IPS-18c (cell line): ENCODE measurements around the gene HSPB7.

Experiments
- H3K4me3 ChIP-seq: 2 replicates; pipeline ENCODE4 v1.7.0; 2013; ENCODE audit warnings: low read depth, mild to moderate bottlenecking, low read length, moderate library complexity; ENCODE audit not compliant: insufficient read depth
- H3K9me3 ChIP-seq: one replicate; pipeline ENCODE4 v1.6.1; 2013; ENCODE audit warnings: mild to moderate bottlenecking, low read length, moderate library complexity; ENCODE audit not compliant: control insufficient read depth, insufficient read depth

HSPB7 gene

DNA sequence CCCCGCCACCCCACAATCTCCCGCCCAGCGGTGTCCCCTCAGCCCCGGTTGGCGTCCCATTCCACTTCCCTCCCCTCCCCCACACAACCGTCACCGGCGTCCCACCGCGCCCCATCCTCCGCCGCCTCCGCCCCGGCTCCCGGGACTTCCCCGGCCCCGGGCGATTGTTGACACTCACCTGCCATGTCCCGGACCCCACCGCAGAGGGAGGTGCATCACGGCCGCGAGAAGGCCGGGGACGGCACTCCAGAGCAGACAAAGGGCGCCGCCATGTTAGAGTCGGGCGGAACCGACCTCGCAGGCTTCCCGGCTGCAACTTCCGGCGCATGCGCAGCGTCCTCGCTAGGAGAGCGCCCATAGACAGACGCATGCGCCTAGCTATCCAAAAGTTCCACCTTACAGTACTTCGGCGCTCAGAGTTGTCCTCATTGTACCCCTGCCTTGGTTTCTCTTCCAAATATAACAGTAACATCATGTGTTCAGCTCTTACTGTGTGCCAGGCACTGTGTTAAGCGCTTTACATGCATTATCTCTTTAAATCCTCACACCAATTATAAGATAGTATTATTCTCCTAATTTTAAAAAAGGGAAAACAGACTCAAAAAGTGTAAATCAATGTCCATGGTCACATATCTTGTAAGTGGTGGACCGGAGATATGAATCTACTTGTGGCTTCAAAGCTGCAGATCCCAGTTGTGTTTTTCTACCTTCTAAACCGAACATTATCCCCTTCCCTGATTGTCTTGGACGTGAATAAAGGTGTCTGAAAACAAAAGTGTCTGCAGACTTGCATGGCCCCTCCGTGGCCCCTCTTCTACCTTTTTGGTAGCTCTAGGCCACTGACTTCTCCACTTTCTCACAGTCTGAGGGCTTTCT lies 41.8 kb downstream of the HSPB7 start, which contains the start of gene ZBTB17:
Gene ZBTB17, minus strand, starts transcription at position 297 of the 876 bp plus-strand sequence. CDS start 27,606 bp downstream, outside the sequence.
- Histone ChIP-seq H3K9me3 (no peaks in the 10 kb centered on the region), H3K4me3 (peak within 1 kb of the TSS; percentile 77)

DNA sequence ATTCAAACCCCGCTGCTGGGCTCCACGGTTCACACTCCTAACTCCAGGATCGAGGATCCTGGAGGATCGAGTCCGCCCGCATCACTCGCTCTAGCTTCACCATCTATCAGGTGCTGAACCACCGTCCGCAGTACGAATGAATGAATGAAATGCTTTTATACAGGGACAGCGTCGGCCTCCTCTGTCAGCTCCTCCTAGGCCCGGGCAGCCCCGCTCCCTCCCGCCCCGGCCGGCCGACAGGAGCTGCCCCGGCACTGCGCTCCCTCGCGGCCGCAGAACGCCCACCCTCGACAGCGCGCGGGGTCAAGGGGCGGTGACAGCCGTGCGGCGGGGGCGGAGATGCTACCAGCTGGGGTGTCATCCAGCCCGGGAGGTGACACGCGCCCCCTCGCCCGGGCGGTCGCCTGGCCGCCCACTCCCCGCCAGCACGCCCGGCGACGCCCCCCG lies 42.5 kb downstream of the HSPB7 start:
- Histone ChIP-seq H3K9me3 (no peaks in the 10 kb centered on the region), H3K4me3 (peak overlapping the region; percentile 77)

DNA sequence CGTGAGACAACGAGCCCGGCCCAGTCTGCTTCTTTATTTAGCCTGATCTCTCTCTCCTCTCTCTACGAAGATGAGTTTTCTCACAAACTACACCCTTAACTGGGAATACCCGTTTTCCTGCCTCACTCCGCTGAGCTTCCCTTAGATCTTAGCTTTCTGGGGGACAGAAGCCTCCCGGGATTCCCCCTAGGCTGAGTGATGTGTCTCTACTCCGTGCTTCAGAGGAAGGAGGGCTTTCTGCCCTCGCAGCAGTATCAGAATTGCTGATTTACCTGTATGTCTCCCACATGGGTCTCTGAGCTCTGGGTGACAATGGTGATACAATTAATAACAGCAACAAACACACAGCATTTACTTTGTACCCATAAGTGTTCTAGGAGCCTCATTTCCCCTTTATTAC lies 43.0 kb downstream of the HSPB7 start:
- peak overlapping the region; percentile 77 for H3K4me3 ChIP-seq
- H3K9me3 ChIP-seq: no peaks in the 10 kb centered on the region

DNA sequence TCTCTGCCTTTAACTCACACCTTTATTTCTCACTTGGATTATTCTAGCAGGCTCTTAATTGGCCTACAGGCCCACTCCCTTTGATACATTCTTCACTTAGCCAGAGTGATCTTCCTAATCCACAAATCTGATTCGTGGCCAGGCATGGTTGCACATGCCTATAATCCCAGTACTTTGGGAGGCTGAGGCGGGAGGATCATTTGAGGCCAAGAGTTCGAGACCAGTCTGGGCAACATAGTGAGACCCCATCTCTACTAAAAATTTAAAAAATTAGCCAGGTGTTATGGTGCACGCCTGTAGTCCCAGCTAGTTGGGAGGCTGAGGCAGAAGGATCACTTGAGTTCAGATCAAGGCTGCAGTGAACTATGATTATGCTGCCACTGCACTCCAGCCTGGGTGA lies 44.1 kb downstream of the HSPB7 start:
- no peak overlapping the region for H3K4me3 ChIP-seq
- peaks cover 6% of the 10 kb centered on the region for H3K9me3 ChIP-seq

DNA sequence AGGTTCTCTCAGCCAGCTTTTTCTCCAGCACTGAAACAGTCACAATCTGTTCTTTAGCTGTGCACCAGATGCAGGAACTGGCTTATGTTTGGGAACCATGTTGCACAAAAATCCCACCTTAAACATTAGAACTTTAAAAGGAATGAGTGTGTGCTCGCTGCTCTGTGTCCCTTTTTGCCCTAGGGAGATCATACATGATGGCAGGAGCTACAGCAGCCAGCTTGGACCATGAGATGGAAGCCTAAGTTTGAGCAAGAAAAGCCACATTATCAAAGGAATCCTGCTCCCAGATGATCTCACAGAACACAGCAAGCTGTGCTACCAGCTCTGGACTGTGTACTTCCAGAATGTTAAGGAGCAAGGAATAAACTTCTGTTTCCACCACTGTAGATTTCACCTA lies 45.4 kb downstream of the HSPB7 start:
- peaks cover 8% of the 10 kb centered on the region for H3K9me3 ChIP-seq
- H3K4me3 ChIP-seq: no peak overlapping the region

DNA sequence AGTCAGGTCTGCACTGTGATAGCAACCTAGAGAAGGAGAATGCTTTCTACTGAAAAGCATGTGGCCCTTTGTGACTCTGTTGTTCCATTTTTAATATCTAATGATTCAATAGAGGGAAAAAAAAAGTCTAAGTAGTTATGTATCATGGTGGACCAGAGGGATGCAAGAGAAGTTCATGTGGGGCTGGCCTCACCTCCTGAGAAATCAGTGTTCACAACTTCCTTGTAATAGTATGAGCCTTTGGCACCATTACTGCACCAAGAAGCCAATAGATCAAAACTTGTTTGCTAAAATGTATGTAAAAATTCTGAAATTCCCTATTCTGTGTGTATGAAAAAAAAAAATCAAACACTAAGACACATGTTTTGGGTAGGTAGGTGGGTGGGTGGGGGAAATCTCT lies 46.9 kb downstream of the HSPB7 start:
- Histone ChIP-seq H3K9me3 (peaks cover 8% of the 10 kb centered on the region), H3K4me3 (no peak overlapping the region)

DNA sequence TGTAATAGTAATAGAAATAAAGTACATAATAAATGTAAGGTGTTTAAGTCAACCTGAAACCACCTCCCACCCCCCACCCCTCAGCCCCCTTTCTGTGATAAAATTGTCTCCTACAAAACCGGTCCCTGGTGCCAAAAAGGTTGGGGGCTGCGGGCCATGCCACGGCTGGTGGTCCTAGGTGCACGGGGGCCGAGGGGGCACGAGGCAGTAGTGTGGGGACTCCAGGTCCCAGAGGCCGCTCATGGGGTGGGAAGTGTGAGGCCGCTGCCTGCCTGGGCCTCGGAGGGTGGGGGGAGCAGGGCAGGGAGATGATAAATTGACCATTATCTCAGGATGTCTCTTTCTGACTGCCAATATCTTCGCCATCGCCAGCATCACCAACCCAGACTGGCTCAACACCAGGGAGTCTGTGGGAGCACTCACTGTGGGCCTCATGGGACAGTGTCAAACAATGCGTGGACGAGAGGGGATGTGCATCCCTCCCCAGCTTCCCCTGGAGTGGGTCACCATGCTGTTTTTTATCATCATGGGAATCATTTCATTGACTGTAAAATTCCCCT lies 48.4 kb downstream of the HSPB7 start:
- Histone ChIP-seq H3K9me3 (peaks cover 8% of the 10 kb centered on the region), H3K4me3 (no peak overlapping the region)

DNA sequence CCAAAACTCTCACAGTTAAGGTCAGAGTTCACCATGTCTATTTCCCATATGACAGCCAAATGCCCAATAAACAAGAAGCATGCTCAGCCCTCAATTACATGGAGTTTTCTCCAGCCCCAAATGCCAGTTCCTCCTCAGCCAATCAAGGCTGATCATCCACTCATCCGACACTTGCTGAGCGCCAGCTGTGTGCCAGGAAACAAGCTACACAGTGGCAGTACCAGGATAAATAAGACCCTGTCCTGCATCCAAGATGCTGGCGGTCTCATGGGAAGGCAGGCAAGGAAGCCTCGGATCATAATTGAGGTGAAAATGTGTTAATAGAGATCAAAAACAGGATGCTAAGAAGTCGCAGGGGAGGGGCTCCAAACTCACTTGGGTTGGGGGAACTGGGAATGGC lies 49.7 kb downstream of the HSPB7 start:
- no peak overlapping the region for H3K4me3 ChIP-seq
- peaks cover 8% of the 10 kb centered on the region for H3K9me3 ChIP-seq

DNA sequence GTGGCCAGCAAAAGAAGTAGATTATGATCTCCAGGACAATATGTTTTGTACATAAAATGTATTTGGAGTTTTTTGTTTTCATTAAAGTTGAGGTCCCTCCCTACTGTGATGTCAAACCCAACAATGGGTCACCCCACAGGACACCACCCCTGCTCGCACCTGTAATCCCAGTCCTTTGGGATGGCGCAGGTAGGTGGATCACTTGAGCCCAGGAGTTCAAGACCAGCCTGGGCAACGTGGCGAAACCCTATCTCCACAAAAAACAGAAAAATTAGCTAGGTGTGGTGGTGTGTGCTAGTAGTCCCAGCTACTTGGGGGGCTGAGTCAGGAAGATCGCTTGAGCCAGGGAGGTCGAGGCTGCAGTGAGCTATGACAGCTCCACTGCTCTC lies 50.9 kb downstream of the HSPB7 start:
- Histone ChIP-seq H3K9me3 (peaks cover 8% of the 10 kb centered on the region), H3K4me3 (no peak overlapping the region)

DNA sequence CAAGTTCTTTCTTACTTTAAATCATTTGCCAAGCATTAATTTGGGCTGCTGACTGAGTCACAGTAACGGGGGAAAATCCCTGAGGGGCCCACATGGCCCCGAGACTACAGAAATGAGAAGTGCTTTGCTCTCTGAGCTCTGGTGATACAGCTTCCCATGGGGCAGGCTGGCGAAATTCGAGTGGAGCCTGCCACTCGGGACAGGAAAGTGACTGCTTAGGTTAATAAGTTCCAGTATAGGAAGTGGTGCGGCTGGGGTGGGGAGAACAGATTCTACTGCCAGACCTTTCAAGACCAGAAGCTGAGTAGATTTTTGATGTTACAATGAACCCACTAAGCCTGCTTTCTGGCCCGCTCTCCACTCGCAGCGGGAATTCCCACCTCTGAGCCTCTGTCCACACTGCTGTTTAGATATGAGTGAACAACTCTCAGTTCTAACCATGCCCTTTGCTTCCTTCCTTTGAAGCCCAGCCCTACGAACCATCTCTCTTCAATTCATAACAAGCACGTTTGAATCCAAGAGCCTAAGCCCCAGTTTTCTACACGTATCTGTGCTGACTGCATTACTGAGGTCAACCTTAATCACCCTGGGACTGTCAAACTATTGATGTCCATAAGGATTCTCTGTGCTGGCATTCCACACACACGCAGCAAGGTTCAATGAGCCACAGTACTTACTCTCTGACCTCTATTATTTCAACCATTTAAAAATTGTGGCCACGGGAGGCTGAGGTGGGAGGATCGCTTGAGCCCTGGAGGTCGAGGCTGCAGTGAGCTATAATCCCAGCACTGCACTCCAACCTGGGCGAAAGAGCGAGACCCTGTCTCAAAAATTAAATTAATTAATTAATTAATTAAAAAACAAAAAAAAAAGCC lies 51.5 kb downstream of the HSPB7 start:
- Histone ChIP-seq H3K4me3 (no peak overlapping the region), H3K9me3 (peaks cover 8% of the 10 kb centered on the region)

DNA sequence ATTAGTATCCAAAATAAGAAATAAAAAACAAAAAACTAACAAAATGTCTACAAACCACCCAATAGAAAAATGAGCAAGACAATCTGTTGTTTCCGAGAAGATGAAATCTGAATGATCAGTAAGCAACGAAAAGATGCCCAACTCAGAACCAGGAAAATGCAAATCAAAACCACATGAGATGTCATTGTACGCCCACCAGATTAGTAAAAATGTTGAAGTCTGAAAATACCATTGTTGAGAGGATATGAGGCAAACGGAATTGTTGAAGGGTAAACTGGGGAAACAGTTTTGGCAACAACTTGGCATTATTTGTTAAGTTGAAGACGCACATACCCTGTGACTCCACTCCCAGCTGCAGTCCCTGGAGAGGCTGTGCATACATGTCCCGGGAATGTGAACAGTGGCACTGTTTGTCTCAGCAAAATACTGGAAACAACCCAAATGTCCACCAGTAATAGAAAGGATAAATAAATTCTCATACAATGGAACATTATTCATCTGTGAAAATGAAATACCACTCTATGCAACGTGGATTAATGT lies 52.5 kb downstream of the HSPB7 start:
- peaks cover 8% of the 10 kb centered on the region for H3K9me3 ChIP-seq
- H3K4me3 ChIP-seq: no peak overlapping the region
